ENCODE data around the gene CLDN9.

CLDN9 gene

GRCh38 chr16:2968368-2968737 is 44.4 kb upstream of the CLDN9 start:
- Histone ChIP-seq H3K27ac (ENCODE audit: extremely low read depth, low read depth, low read length) (no peak overlapping the region; the same call in 1 of the 2 replicates), H3K36me3 (ENCODE audit: control insufficient read depth in 2 of 2, insufficient read depth in 1 of 2, low read length in 2 of 2) (peaks cover 0 to 26% of the 10 kb centered on the region in 2 experiments; a peak in 1 of 3 replicates), H3K9me3 (ENCODE audit: control insufficient read depth, insufficient read depth, low read depth, low read length) (no peaks in the 10 kb centered on the region), H3K4me3 (ENCODE audit: low read depth, low read length) (no peak overlapping the region), H3K4me1 (ENCODE audit: control insufficient read depth, insufficient read depth, low read length) (peaks cover 15% of the 10 kb centered on the region)
- TF ChIP-seq PRDM6 (tag by site-specific recombination; IDR thresholded peaks at IDR 0.05) (no peak), KLF1 (tag by site-specific recombination; IDR thresholded peaks at IDR 0.05) (peak; percentile 46)
- ChIA-PET CTCF (no interaction called here), POLR2A (no interaction called here)

- ChIA-PET POLR2A (interaction anchor here (1.2 to 2.4 kb wide), 6 partner anchors 9 to 59 kb away, joined by 3 to 19 read pairs (median 6); partner anchors contain the start of genes PKMYT1 and TNFRSF12A), CTCF (interaction anchor here (0.6 to 2.0 kb wide), 8 partner anchors 8 to 63 kb away, joined by 3 to 12 read pairs (median 5); partner anchors contain the start of gene PKMYT1)
- Histone ChIP-seq H3K9me3 (ENCODE audit: control insufficient read depth, insufficient read depth, low read depth, low read length) (no peaks in the 10 kb centered on the region), H3K4me3 (ENCODE audit: low read depth, low read length) (peak within 1 kb of the TSS; percentile 74), H3K27ac (ENCODE audit: extremely low read depth, low read depth, low read length) (peak within 1 kb of the TSS; percentile 80), H3K4me1 (ENCODE audit: control insufficient read depth, insufficient read depth, low read length) (peaks cover 12% of the 10 kb centered on the region), H3K36me3 (ENCODE audit: control insufficient read depth in 2 of 2, insufficient read depth in 1 of 2, low read length in 2 of 2) (peaks cover 0 to 31% of the 10 kb centered on the region in 2 experiments; a peak in 1 of 3 replicates)
- TF ChIP-seq CTCF (tag by site-specific recombination; IDR thresholded peaks at IDR 0.05) (no peak), ZNF350 (tag by site-specific recombination; IDR thresholded peaks at IDR 0.05) (no peak), ZNF423 (tag by site-specific recombination; IDR thresholded peaks at IDR 0.05) (peak; percentile 38; the same call in 1 of the 2 replicates), EGR2 (tag by site-specific recombination; IDR thresholded peaks at IDR 0.05; ENCODE audit: low read depth) (peak; percentile 81), ZNF501 (tag by site-specific recombination; IDR thresholded peaks at IDR 0.05) (peak; percentile 79; the same call in 1 of the 2 replicates), ZNF76 (tag by site-specific recombination; IDR thresholded peaks at IDR 0.05; ENCODE audit: borderline replicate concordance, low read depth) (0 out of 2 replicates have a peak, but pooled peaks have one; percentile 28), ZNF202 (tag by site-specific recombination; IDR thresholded peaks at IDR 0.05; ENCODE audit: borderline replicate concordance) (no peak), ZNF133 (tag by site-specific recombination; IDR thresholded peaks at IDR 0.05) (no peak), ZFP41 (tag by site-specific recombination; IDR thresholded peaks at IDR 0.05; ENCODE audit: borderline replicate concordance) (no peak), ZBTB49 (tag by site-specific recombination; IDR thresholded peaks at IDR 0.05; ENCODE audit: low read depth) (no peak), ZSCAN18 (tag by site-specific recombination; IDR thresholded peaks at IDR 0.05) (no peak), PATZ1 (tag by site-specific recombination; IDR thresholded peaks at IDR 0.05) (peak; percentile 98), ZBTB26 (tag by site-specific recombination; optimal IDR thresholded peaks at IDR 0.05) (peak; percentile 79), BCL11B (tag by site-specific recombination; IDR thresholded peaks at IDR 0.05; ENCODE audit: low read depth) (0 out of 2 replicates have a peak, but pooled peaks have one; percentile 61), GLIS1 (tag by site-specific recombination; IDR thresholded peaks at IDR 0.05) (peak; percentile 23; the same call in 1 of the 2 replicates), ZNF544 (tag by site-specific recombination; IDR thresholded peaks at IDR 0.05) (no peak), ELK4 (IDR thresholded peaks at IDR 0.05; ENCODE audit: borderline replicate concordance, low read depth, low read length) (no peak), ZNF600 (tag by site-specific recombination; IDR thresholded peaks at IDR 0.05) (peak; percentile 99)
Measured at GRCh38 chr16:2968738-2969544, 43.8 kb upstream of the CLDN9 start, which contains the start of gene PAQR4. PAQR4 (plus strand) TSS chr16:2969348; CDS start chr16:2969675, 327 bp downstream.

All from HEK293 (cell line).